HAP-1 (cell line): ENCODE measurements around the gene MLLT10.
A peak's percentile ranks its signal among the peaks of the same experiment; 100 is the strongest.

ENCODE experiments used
- DNase-seq, 2 experiments: peaks; one replicate each; pipeline ENCODE4 v3.0.0-alpha.2; 2016 to 2020; ENCODE audit warnings: low spot score in 2 of 2
- H3K27me3 ChIP-seq: fragments of 250-450 bp; sonication (Bioruptor Pico); 2 replicates; pipeline ENCODE4 v1.5.1; 2020; ENCODE audit warnings: low read depth, mild to moderate bottlenecking, moderate library complexity
- H3K36me3 ChIP-seq: fragments of 250-450 bp; sonication (Bioruptor Pico); replicated peaks from 2 replicates; pipeline ENCODE4 v1.5.1; 2020; ENCODE audit warnings: mild to moderate bottlenecking
- H3K4me1 ChIP-seq: fragments of 250-450 bp; sonication (Bioruptor Pico); 2 replicates; pipeline ENCODE4 v1.5.1; 2020; ENCODE audit warnings: mild to moderate bottlenecking
- H3K4me3 ChIP-seq: fragments of 250-450 bp; sonication (Bioruptor Pico); 2 replicates; pipeline ENCODE4 v1.5.1; 2020; ENCODE audit warnings: mild to moderate bottlenecking, moderate library complexity
- H3K9me3 ChIP-seq: fragments of 250-450 bp; sonication (Bioruptor Pico); 2 replicates; pipeline ENCODE4 v1.5.1; 2020; ENCODE audit warnings: mild to moderate bottlenecking, moderate library complexity
- in situ Hi-C: fragments of 300-500 bp; cut with MboI; formaldehyde crosslinking; loops from 3 replicates; pipeline ENCODE4 v1.14.3; 2020; ENCODE audit warnings: low sequenced_read_pairs, inconsistent platforms, mixed read lengths

The MLLT10 gene

GRCh38 chr10:21508706-21509331 is 25.2 kb upstream of the MLLT10 start:
- Histone ChIP-seq H3K4me3 (no peak overlapping the region), H3K36me3 (no peaks in the 10 kb centered on the region), H3K27me3 (no peaks in the 10 kb centered on the region), H3K9me3 (no peaks in the 10 kb centered on the region), H3K4me1 (peaks cover 26% of the 10 kb centered on the region)
- DNase-seq = no peak
- in situ Hi-C loops = no loop called here

- DNase-seq = no peak
- Histone ChIP-seq H3K4me3 (no peak overlapping the region), H3K36me3 (no peaks in the 10 kb centered on the region), H3K4me1 (peaks cover 26% of the 10 kb centered on the region), H3K9me3 (no peaks in the 10 kb centered on the region), H3K27me3 (no peaks in the 10 kb centered on the region)
- in situ Hi-C loops = no loop called here
Observed at GRCh38 chr10:21509341-21510240, 24.4 kb upstream of the MLLT10 start.

GRCh38 chr10:21510241-21511094 is 23.6 kb upstream of the MLLT10 start:
- no peak overlapping the region for H3K4me3 ChIP-seq
- no peak for DNase-seq
- in situ Hi-C loops = no loop called here
- no peaks in the 10 kb centered on the region for H3K9me3 ChIP-seq
- H3K36me3 ChIP-seq = no peaks in the 10 kb centered on the region
- peaks cover 33% of the 10 kb centered on the region for H3K4me1 ChIP-seq
- H3K27me3 ChIP-seq = no peaks in the 10 kb centered on the region

GRCh38 chr10:21511095-21511570 is 22.9 kb upstream of the MLLT10 start:
- DNase-seq = no peak
- no peaks in the 10 kb centered on the region for H3K36me3 ChIP-seq
- in situ Hi-C loops = no loop called here
- peaks cover 38% of the 10 kb centered on the region for H3K4me1 ChIP-seq
- no peaks in the 10 kb centered on the region for H3K27me3 ChIP-seq
- H3K9me3 ChIP-seq = no peaks in the 10 kb centered on the region
- no peak overlapping the region for H3K4me3 ChIP-seq

- Histone ChIP-seq H3K4me3 (no peak overlapping the region), H3K4me1 (peaks cover 38% of the 10 kb centered on the region)
- in situ Hi-C loops = no loop called here
Observed at GRCh38 chr10:21511946-21512572, 22.0 kb upstream of the MLLT10 start.

GRCh38 chr10:21512573-21513404 is 21.2 kb upstream of the MLLT10 start:
- no peak for DNase-seq
- in situ Hi-C loops = no loop called here
- Histone ChIP-seq H3K27me3 (no peaks in the 10 kb centered on the region), H3K4me1 (peaks cover 38% of the 10 kb centered on the region), H3K4me3 (no peak overlapping the region), H3K36me3 (no peaks in the 10 kb centered on the region), H3K9me3 (no peaks in the 10 kb centered on the region)

More at GRCh38 chr10:21511946-21512572, 22.0 kb upstream of the MLLT10 start:
- DNase-seq = no peak
- H3K36me3 ChIP-seq = no peaks in the 10 kb centered on the region
- no peaks in the 10 kb centered on the region for H3K9me3 ChIP-seq
- H3K27me3 ChIP-seq = no peaks in the 10 kb centered on the region

GRCh38 chr10:21513405-21513788 is 20.6 kb upstream of the MLLT10 start:
- H3K27me3 ChIP-seq = no peaks in the 10 kb centered on the region
- no peaks in the 10 kb centered on the region for H3K9me3 ChIP-seq
- in situ Hi-C loops = no loop called here
- no peaks in the 10 kb centered on the region for H3K36me3 ChIP-seq
- H3K4me3 ChIP-seq = no peak overlapping the region
- DNase-seq = no peak
- H3K4me1 ChIP-seq = peaks cover 38% of the 10 kb centered on the region

- Histone ChIP-seq H3K36me3 (no peaks in the 10 kb centered on the region), H3K27me3 (no peaks in the 10 kb centered on the region), H3K4me3 (no peak overlapping the region), H3K4me1 (peaks cover 38% of the 10 kb centered on the region), H3K9me3 (no peaks in the 10 kb centered on the region)
- in situ Hi-C loops = no loop called here
- no peak for DNase-seq
Observed at GRCh38 chr10:21514129-21514817, 19.8 kb upstream of the MLLT10 start.

- no peaks in the 10 kb centered on the region for H3K27me3 ChIP-seq
- in situ Hi-C loops = no loop called here
- no peaks in the 10 kb centered on the region for H3K9me3 ChIP-seq
- no peak for DNase-seq
- no peak overlapping the region for H3K4me3 ChIP-seq
- H3K36me3 ChIP-seq = no peaks in the 10 kb centered on the region
- peaks cover 42% of the 10 kb centered on the region for H3K4me1 ChIP-seq
Observed at GRCh38 chr10:21514818-21515351, 19.1 kb upstream of the MLLT10 start.

- Histone ChIP-seq H3K4me3 (peak overlapping the region; percentile 47), H3K4me1 (peaks cover 44% of the 10 kb centered on the region), H3K27me3 (no peaks in the 10 kb centered on the region), H3K9me3 (no peaks in the 10 kb centered on the region), H3K36me3 (no peaks in the 10 kb centered on the region)
- in situ Hi-C loops = no loop called here
- peak in 1 of 2 experiments; percentile 60 for DNase-seq
Observed at GRCh38 chr10:21515361-21516241, 18.4 kb upstream of the MLLT10 start.
